ENCODE results near the gene SPAAR.
"Not testable (repeated sequence)": the region's sequence is repeated elsewhere in the genome, so short reads cannot be mapped to it uniquely, and the experiment has no call there.

SPAAR gene

DNA sequence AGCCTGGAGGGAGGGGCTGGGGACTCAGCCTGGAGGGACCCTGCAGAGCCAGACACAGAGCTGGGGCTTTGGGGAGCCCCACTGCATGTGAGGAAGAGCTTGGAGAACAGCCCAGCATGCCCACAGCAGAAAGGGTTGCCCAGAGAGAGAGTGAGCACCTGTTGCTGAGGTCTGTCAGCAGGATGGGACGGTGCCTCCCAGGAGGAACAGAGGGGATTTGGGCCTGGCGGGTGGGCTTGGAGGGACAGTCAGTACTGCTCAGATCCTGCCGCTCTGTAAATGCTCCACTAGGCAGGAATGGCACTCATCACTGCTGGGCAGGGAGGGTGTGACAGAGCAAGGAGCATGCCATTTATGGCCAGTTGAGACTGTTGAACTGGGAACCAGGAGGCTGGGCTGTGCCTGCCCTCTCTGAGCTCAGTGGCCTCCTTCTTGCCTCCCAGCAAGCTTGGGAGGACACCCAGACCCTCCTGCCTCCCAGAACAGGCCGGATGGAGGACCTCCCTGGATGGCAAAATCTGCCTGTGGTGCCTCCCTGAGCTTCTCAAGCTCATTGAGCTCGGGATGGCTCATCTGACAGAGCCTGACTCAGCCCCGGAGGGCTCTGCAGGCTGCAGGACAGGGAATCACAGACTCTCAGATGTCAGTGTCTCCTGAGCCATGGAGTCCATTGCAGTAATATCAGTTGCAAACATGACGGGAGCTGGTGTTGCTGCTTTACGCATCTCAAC lies 4.1 kb upstream of the SPAAR start:
- no peak for DNase-seq

DNA sequence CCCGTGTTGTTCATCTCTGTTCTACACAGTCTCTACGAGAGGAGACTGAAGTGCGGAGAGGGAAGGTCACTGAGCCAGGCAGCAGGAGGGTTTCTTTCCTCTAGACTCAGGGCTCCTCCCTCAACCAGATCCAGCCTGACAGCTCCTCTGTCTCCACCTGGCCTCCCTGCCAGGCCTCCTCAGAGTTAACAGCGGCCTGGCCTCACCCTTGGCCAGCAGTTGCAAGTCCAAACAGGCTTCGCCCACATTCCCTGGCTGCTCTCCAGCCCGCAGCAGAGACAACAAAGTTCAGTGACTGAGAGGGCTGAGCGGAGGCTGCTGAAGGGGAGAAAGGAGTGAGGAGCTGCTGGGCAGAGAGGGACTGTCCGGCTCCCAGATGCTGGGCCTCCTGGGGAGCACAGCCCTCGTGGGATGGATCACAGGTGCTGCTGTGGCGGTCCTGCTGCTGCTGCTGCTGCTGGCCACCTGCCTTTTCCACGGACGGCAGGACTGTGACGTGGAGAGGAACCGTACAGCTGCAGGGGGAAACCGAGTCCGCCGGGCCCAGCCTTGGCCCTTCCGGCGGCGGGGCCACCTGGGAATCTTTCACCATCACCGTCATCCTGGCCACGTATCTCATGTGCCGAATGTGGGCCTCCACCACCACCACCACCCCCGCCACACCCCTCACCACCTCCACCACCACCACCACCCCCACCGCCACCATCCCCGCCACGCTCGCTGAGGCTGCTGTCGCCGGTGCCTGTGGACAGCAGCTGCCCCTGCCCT lies 3.2 kb upstream of the SPAAR start, which contains the start of gene HRCT1:
Gene HRCT1, plus strand, starts transcription at position 291 of the 768 bp plus-strand sequence. Its CDS starts 86 bp downstream, at position 377.
- DNase-seq = no peak

DNA sequence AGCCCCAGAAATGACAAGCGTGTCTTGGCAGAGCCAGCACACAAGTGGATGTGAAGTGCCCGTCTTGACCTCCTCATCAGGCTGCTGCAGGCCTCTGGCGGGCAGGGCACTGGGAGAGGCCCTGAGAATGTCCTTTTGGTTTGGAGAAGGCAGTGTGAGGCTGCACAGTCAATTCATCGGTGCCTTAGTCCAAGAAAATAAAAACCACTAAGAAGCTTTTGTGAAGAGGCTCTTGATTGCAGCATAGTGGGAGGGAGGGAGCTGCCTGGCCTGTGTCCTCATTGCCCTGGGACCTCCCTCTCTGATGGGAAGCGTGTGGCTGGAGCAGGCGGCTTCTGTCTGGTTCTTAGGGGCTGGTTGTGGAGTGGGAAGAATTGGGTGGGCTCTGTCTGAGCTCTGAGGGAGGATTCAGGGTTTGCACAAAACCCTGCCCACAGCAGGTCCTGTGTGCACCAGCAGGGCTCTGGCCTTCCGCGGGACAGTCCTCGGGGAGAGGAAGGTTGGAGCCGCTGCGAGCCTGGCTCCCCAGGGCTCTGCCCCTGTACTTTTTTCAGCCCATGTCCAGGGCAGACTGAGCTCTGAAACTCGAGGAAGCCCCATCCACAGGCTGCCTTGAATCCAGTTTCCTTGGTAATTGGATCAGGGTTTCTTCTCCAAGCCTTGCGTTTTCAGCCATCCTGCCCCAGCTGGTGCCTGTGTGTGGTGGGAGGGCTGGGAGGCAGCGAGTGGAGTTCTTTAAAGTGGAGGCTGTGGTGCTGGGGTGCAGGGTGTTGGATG lies 2.2 kb upstream of the SPAAR start:
- DNase-seq = no peak

DNA sequence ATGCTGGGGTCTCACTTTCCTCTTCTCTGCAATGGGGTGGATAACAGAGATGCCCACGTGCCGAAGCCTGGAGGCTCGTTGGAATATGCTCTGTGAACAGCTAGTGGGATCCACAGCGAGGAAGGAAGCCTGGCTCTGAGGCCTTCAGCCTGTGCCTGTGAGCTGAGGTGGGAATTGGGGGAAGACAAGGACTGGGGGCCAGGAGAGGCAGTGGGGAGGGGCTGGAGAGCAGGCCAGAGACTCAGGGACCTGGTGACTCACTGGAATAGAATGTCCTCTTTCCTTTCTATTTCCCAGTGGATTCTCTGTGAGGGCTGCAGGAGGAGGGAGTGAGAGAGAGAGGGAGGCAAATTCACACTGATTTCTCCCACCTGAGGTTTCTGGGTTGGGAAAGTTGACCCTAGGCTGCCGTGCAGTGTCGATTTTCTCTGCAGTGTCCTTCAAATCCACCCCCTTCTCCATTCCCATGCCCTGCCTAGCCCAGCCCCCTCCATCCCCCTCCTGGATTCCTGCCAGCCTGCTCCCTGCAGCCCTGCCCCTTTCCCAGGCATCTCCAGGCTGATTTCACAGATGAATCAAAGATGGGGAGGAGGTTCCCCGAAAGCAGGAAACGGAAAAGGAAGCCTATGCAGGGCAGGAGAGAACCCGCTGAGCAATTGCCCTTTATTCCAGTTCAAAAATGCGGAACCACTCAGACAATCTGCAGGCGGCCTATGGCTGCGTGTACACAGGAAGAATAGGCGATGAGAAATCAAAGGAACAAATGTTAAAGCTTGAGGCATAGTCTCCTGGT lies 1.4 kb upstream of the SPAAR start:
- DNase-seq = no peak

DNA sequence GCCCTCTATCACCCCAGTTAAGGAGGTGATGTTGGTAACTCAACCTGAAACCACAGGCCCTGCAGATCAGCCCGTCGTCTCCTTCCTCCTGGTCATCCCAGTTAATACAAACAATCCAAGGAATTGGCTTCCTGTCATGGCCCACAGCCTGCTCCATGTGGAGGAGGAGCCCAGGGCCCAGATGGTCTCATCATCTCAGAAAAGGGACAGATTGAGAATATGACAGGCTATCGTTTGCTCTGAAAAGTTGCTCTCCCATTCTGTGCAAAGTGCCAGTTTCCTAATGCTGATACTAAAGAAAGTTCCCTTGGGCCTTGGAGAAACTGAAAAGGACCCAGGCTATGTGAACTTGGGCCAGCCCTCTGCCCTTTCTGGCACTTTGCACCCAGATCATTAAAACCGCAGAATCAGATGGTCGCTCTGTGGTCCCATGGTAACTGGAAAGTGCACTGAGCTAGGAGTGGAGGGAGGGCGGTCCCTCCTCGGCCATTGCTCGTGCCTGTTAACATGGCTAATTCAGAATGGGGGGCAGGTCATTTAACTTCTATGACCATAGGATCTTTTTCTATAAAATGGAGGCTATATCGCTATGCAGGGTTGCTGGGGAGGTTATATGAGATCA lies 675 bp upstream of the SPAAR start:
- no peak for DNase-seq

DNA sequence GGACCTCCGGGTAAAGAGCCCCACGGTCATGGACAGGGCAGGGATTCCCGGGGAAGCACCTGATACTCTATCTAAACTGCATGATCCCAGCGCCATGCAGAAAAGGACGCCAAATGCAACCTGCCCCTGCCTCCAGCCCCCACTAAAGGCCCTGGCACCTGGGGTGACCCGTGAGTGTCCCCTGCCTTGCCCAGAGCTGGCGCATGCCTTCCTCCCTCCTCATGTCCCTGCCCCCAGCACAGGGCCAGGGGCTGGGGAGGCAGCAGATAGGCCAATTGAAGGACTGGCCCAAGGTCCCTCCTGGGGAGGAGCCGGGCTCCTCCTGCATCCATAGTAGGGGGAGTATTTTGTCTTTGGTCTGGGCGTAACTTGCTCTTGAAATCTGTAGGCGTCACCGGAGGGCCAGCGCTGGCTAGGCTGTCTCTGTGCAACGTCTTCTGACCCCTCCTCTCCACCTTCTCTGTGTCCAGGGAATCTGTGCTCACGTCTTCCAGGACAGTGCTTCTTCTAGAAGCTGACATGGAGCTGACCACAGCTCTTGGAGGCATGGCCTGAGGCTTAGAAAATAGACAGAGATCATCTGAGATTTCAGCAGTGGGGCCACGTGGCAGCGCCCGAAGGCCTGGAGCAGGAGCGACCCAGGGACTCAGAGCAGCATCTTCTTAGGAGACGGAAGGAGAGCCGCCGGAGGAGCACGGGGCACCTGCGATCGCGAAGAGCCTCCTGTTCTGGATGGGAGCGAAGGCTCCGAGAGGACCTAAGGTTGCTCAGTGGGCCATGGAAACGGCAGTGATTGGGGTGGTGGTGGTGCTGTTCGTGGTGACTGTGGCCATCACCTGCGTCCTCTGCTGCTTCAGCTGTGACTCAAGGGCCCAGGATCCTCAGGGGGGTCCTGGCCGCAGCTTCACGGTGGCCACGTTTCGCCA lies 660 bp downstream of the SPAAR start:
- DNase-seq = no peak

DNA sequence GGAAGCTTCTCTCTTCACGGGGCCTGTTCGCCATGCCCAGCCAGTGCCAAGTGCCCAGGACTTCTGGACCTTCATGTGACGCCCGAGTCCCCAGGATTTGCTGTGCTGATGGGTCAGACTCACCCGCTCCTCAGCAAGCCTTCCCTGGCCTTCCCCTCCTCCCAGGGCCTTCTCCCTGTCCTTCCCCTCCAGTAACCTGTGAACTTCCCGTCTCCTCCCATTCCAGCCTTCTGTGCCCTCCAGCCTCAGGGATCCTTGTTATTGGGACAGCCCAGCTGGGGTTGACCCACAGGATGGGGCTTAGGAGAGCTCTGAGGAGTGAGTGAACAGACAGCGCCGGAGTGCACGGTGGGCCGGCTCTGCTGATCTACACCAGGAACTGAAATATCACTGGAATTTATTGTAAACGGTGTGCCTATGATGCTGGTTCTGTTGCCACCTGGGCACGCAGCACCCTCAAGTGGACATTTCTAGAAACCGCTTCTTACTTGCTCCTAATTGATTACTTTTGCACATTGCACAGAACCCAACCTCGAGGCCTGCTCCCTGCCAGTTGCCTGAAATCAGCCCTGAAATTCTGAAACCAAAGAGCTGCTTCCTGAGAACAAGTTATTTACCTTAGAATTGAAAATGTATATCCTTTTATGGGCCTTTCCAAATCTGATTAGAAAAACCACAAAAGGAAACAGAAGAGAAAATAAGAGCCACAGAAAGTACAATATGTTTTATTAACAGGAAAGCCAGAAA lies 1.5 kb downstream of the SPAAR start:
- peak; percentile 5 for DNase-seq

DNA sequence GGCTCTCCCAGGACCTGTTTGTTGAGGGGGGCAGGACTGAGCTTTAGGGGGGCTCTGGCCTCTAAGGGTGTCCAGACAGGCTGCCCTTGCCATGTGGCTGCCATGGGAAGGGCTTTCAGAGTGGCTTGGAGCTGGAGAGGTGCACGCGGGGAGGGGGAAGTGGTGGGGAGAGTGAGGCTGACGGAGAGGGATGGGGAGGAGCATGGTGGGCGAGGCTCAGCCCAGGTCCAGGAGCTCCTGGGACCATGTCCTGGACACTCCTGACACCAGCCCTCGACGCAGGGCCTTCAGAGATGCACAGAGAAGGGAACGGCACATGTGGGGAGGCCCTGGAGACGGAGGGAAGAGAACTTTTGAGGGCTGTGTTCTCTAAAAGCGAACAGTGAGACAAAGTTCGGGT lies 2.4 kb downstream of the SPAAR start:
- DNase-seq = no peak

DNA sequence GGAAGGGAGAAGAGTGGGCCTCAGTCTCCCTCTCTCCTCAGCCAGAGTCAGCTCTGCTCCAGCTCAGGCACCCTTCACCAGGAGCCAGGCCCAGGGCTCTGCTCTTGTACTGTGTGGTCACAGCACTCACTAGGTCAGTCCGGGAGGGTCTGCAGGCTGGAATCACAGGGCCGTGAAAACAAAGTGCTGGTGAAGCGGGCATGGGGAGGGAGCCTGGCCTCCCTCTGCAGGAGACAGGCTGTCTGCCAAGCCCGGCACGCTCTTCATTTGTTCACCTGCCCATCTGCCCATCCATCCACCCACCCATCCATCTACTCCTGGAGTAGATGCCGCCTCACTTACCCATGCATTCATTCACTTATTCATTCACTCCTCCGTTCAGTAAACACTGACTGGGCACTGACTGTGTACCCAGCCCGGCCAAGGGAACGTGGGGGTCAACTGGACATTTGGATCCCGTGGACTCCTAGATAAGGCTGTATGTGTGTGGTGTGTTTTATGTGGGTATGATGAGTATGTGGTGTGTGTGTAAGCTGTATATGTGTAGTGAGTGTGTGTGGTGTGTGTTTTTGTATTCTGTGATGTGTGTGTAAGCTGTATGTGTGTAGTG lies 3.6 kb downstream of the SPAAR start:
- no peak for DNase-seq

DNA sequence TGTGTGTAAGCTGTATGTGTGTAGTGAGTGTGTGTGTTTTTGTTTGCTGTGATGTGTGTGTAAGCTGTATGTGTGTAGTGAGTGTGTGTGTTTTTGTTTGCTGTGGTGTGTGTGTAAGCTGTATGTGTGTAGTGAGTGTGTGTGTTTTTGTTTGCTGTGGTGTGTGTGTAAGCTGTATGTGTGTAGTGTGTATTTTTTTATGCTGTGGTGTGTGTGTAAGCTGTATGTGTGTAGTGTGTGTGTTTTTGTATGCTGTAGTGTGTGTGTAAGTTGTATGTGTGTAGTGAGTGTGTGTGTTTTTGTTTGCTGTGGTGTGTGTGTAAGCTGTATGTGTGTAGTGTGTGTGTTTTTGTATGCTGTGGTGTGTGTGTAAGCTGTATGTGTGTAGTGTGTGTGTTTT lies 4.1 kb downstream of the SPAAR start:
- DNase-seq = not testable (repeated sequence)

DNA sequence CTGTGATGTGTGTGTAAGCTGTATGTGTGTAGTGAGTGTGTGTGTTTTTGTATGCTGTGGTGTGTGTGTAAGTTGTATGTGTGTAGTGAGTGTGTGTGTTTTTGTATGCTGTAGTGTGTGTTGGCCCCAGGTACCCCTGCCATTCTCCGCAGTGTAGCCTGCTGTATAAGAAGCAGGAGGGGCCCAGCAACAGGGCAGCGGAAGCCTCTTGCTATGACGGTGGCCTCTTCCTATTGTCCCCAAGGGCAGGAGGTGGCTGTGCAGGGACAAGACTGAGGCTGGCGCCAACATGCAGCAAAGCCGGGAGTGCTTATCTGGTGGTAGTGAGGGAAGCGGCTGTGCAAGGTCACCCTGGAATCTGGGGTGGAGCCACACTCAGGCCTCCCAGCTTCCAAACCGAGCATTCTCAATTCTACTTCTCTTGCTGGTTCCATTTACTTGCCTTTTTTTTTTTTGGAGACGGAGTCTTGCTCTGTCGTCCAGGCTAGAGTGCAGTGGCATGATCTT lies 5.1 kb downstream of the SPAAR start:
- DNase-seq = no peak

DNA sequence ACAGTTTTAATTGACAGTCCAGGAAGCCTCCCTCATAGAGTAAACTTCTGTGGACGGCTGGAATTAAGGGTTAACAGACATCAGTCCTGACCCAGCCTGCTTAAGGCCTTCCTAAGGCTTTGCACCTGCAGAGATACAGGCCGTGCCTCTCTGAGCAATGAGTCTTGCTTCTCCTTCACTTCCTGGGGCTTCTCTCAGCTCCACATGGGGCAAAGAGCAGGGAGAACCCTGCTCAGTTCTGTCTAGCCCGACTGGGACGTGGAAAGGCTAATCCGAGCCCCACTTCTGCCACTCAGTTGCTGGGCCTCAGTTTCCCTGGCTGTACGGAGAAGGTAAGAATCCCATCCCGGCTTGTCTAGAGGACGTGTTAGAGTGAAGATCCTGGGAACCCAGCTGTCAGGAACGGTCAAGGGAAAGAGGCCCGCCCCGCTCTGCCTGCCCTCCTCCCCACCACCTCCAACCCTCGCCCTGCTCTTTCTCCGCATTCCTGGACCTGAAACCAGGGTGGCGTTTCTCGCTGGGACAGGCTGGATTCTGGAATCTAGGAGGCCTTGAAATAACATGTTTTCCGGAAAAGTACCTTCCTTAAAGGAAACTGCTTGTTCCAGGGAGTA lies 6.5 kb downstream of the SPAAR start:
- DNase-seq = no peak

DNA sequence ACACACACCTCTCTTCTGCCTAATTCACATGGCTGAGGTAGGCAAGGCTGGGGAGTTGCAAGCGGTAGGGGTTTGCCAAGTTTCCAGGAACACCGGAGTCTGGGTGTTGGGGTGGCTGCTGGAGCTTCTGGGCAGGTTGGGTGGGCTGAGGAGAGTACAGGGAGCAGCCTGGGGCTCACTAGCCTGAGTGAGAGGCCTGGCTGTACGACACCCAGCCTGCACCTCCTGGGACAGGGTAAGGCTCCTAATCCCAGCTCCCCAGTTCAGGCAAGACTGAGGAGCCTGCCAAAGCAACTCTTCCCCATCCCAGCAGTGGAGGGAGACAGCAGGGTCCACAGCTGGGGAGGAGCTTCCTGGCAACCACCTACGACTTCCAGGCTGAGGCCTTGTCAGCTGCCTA lies 8.0 kb downstream of the SPAAR start:
- no peak for DNase-seq

DNA sequence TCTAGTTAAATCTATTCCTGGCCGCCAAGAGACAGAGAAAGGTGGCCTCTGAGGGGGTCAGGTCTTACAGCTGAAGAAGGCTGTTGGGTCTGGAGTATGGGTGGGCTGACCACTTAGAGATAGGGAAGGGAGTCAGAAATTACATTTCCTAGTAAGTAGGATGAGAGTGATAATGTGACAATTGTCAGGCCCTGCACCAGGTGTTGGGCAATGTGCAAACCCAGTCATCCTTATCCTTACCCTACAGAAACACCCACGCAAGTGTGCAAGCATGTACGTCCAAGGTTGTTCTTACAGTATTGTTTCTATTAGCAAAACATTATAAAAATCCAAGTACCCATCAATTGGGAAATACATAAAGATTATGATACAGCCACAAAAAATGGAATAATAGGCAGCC lies 9.5 kb downstream of the SPAAR start:
- no peak for DNase-seq

DNA sequence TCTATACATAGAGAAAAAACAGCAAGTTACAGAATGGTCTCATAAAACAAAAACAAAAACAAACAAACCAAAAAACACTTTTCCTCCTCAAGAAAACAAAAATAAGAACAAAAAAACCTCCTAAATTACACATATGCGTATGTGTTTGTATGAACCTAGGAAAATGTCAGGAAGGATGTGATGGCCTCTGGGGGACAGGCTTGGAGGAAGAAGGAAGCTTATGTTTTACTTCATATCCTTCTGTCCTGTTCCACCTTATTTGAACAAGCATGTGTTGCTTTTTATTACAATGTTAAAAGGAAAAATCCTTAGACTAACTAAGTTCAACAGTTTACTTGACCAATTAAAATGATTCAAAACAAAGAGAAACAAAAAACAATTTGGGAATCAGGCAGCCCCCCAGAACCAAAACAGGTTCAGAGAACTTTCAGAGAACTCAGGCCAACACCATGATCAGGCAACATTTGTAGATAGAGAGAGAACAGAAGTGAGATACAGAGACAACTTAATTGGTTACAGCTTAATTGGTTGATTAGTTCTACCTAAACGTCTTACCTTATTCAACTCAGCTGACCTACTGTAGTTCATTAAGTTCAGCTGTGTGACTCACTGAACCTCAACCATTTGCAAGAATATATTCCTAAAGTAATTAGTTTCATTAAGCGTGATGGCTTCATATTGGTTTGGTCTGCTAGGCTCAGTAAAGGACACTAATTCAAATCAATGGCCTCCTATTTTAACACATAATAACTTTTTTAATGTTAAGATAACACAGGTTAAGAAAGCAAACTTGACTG lies 10.1 kb downstream of the SPAAR start:
- DNase-seq = no peak

DNA sequence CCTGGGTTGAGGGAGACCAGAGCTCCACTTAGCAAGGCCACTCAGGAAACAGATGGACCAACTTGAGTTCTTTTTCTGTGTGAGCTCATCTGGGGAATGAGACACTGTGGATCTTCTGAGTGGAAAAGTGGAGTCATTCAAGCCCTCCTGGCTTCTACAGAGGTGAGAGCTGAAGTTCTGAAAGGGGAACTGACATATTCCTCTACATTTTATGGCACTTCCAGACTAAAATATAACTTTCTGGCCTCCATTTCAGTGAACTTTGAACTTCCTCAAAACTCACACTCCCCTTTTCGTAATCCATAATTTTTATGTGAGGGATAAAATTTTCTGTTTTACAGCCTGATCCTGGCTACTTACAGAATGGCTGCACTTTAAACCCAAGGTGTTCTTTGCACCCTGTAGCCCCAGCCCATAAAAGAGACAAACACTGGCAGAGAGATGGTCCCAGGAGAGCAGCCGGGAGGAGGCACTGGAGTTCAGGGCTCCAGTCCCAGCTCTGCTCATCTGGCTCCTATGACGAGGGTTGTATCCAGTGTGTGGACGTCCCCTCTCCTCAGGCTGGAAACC lies 10.8 kb downstream of the SPAAR start:
- DNase-seq = no peak

DNA sequence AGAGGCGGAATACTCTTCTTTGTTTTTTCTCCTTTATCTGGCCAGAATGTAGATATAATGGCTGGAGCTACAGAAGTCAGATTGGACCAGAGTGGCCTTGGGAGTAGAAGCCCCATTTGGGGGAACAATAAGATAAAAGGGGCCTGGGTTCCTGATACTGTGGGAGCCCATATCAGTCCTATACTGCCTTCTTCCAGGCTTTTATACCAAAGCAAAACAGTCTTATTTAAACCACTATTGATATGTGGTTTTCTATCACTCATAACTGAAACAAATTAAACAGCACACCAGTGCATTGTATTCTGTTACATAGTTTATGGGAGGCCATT lies 14.3 kb downstream of the SPAAR start:
- no peak for DNase-seq

Data from NCI-H1436 (cell line).